Measurements from ENCODE around the gene IL10RA.

IL10RA gene

GRCh38 chr11:118008271-118008911, 22.2 kb downstream of the IL10RA start:
- no peak for DNase-seq

DNA sequence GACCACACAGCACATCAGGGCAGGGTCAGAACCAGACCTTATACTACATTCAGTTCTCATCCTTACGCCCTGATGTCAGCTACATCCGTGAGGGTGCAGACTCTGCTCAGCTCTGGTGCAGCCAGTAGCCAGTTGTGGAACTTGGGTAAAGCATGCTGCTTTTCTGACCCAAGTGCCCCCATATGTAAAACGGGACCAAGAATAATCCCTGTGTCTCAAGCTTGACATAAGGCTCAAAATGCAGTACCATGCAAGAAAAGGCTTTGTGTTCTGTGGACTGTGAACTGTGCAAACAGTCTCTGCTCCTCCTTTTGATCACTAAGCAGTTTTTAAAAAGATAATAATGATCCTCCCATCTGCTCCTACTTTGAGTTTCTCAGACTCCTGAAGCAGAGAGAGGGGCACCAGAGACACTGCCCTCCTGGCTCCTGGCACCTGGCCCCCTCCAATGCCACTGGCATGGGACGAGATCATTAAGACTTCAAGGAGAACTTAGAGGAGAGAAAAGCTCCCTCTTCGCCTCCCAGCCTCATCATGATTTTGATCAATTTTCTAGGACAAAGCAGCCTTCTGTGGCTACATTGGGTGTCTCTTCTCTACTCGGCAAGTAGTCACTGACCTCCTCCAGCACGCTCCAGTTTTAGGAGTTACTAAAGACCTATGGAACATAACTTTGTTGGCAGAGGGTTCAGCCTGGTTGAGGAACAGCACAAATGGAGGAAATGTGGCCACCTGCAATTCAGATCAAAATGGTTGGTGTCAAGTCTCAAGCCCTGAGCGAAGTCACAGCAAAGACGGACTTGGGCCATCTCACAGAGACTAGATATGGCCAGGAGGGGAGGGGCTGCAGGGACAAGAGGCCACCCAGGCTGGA, 23.9 kb downstream of the IL10RA start:
- DNase-seq, result no peak

DNA sequence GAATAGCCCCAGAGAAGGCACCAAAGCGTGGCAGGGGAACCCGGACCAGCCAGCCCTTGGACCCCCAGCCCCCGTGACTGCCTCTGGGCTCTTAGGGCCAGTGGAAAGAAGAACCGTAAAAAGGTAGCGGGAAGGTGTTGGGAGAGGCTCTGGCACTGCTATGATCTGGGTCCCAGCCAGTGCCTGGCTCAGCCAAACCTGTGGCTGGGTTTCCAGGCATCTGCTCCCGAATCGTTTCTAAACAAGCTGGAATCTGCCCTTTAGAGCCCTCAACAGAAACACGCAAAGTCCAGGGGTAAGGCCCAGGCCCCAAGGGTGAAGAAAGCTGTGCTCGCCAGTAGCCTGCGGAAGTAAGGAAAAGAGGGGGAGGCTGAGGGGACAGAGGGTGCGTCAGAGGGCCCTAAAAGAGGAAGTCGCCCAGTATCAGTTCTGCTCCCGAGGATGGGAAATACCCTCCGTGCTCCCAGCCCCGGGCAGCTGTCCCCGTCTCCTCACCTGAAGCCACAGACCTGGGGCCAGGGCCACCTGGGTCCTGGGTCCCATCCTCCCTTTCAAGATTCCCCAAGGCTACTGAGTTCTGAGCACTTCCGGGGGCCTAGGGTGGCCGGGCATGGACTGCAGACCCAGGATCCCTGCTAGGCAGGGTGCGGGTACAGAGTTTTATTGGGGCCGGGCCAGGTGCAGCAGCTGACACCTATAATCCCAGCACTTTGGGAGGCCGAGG, 24.7 kb downstream of the IL10RA start:
- no peak for DNase-seq

DNA sequence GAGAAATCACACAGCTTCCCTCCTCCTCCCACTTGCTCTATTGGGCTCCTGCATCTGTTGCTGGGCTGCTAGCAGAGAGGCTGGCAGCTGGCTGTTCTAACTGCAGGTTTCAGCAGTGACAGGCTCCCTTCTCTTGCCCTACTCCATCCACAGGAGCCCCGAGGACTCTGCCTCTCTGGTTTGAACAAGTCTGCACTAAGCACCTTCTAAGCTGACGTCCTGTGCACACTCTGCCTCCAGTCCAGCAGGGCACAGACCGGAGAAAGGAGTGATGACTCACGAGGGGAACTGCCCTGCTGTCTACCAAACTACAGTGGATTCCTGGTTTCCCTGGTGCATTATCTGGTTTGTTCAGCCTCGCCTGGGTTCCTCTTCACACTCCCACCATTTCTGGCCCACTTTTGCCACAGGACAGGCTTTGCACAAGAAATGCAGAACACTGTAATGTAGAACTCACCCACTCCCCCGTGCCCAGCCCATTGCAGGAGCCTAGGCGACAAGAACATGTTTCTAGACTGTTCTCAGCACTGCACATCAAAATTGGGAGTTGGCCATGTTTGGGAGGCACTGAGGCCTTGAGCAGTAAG, 26.0 kb downstream of the IL10RA start:
- DNase-seq, result no peak

DNA sequence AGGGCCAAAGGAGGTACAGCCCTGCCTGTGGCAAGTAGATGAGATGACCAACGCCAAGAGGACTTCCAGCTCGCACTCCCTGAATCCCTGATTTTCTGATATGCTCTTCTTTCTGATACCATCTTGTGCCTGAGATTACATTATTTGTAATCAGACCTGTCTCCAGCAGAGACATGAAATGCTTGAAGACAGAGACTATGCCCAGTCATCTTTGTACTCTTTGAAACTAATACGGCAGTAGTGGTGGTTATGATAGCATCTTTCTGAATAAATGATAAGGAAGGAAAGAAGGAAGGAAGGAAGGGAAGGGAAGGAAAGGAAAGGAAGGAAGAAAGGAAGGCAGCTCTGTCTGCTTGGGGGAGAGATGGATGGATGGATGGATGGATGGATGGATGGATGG, 27.8 kb downstream of the IL10RA start:
- no peak for DNase-seq

GRCh38 chr11:118015385-118015841, 29.2 kb downstream of the IL10RA start:
- DNase-seq, result no peak

- no peak for DNase-seq
Observed at GRCh38 chr11:118016104-118016503, 29.9 kb downstream of the IL10RA start.

DNA sequence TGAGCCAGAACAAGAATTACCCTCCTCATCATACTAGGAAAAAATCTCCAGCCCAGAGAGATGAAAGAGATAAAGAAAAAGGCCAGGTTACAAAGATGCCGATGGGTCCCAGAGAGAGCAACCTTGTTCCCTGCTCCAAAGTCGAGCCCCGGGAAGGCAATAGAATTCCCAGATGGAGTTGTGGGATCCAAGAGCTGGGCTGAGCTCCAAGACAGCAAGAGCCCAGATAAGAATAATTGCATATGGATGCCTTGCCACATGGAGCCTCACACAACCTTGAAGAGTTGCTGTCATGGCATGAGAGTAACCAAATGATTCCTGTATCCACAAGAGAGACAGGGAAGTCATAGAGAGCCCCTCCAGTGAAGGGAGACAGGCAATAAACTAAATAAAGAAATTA, 30.9 kb downstream of the IL10RA start:
- DNase-seq, result no peak

GRCh38 chr11:118017631-118018315, 31.6 kb downstream of the IL10RA start:
- DNase-seq, result no peak

DNA sequence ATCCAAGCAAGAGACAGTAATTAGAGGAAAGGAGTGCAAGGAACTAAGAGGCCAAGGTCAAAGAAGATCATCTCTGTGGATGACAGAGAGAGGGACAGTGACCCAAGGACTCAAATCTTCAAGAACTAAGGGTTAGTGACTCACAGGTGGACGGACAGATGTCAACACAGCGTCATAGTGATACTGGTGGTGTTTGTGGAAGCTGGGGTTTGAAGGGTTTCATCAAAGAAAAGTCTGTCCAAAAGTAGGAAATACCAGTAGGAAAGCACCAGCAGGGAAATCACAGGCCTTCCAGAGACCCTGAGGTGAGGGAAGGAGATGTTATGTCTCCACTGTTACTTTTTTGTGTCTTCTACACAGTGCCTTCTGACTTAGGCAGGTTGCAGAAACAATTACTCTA, 32.2 kb downstream of the IL10RA start:
- DNase-seq, result no peak

DNA sequence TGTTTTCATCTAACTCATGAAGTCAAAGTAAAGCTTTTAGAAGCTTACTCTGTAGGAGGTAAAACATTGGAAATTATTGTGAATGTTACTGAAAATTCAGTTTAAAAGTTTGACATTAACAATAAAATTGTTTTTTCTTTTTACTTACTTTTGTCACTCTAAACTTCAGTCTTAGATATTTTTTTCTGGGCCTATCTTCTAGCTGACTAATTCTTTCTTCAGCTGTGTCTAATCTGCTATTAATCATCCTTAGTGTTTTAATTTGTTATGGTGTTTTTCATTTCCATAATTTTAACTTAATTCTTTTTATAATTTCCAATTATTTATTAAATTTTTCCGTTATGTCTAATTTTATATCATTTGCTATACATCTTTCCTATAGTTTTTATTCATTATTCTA, 35.0 kb downstream of the IL10RA start:
- no peak for DNase-seq

GRCh38 chr11:118027694-118028093, 41.5 kb downstream of the IL10RA start:
- DNase-seq, result no peak

DNA sequence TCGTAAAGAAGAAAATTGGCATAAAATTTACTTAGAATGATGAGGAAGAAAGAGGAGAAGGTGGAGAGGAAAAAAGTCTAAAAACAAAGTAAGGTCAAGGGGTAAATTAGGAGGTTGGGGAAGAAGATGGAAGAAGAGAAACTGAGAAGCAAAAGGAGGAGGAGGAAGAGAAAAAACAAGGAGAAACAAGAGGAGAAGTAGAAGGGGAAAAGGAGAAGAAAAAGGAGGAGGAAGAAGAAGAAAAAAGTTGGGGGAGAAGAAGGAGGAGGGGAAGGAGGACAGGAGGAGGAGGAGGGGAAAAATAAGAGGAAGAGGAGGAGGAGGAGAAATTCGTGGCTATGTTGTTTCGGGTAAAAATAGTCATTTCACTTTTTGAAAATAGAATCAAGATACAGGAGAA, 42.4 kb downstream of the IL10RA start:
- DNase-seq, result no peak

- DNase-seq, result no peak
Observed at GRCh38 chr11:118033443-118033842, 47.2 kb downstream of the IL10RA start.

DNA sequence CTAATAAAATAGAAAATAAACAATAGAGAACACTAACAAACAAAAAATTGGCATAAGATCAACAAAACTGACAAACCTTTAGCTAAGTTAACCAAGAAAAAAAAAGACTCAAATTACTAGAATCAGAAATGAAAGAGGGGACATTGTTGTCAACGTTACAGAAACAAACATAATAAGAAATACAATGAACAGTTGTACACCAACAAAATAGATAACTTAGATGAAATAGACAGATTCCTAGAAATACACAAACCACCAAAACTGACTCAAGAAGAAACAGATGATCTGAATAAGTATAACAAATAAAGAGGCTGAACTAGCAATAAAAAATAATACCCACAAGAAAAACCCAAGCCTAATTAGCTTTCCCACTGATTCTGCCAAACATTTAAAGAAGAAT, 55.9 kb downstream of the IL10RA start:
- no peak for DNase-seq

- no peak for DNase-seq
Observed at GRCh38 chr11:118042796-118043195, 56.6 kb downstream of the IL10RA start.

DNA sequence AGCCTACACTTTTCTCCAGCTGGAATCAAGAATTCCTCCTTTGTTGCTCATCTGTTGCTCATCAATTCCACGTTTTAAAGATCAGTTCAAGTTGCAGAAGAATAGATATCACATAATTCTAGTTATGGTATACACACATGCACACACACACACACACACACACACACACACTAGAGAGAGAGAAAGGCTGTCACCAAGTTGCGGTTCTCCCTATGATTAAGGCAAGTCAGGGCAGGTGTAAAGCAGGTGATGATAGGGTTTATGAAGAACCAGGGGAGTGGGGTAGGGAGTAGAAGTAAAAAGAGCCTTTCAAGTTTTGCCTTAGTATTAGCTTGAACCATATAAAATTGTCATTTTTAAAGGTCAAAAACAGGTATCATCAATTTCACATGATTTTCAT, 59.0 kb downstream of the IL10RA start:
- DNase-seq, result no peak

DNA sequence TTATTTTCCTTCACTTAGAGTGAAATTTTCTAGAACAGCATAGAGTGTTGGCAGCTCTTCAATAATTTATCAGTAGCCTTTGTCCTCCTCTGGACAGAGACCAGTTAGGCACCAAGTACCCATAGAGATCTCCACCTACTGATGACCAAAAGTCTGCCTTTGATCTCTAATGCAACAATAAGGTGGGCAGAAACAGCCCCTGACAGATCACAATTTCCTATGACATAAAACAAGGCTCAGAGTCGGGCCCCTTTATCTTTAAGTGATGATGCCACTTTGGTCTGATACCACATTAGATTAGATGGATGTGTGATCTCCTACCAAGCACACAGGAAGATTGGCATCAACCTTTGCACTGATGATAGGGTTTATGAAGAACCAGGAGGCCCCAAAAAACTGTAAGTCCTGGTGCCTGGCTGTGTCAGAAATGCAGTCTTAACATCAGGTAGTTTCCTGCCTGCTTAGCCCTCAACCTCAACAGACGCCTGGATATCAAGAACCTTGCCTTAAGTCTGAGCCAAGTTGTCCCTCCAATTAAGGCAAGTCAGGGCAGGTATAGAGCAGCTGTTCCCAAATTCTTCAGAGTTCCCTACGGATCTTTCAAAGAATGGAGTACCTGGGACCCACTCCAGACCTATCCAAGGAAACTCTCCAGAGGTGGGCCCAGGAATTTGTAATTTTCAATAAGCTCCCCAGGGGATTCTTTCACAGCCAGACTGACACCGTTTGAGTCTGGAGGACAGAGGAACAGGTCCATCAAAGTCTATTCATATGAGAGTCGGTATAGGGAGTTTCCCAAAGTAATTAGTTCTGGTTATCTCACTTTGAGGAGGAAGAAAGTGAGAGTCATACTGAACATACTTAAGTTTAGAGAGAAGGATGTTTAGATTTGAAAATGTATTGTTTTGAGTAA, 60.1 kb downstream of the IL10RA start:
- no peak for DNase-seq

DNA sequence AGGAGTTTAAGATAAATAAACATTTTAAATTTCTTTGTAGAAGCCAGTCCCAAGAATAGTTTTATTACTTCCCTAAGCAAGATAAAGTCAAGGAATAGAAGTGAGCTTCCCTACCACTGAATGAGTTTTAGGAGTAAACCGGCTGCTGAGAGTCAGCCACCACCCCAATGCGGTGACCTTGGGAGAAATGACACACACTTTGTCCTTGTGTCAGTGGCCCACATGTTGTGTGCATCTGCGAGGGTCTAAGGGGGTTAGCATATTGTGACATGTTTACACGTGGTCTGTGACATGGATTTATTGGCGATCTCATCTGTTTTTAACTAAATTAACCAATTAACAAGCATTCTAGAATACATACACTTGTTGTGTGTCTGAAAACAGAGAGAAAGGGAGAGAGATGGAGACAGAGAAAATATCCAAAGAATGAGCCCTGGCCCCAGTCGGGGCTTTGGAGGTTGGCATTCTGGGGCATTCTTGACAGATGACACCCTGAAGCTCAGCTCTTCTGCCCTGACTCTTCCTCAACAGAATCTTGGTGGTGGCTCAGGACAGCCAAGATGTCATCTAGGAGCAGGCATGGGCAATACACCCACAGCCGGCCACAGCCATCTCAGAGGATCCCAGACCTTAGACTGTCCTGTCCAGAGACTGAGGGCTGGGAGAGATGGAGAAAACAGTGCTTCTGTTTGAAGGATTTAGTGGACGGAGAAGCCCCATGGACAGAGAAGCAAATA, 60.9 kb downstream of the IL10RA start:
- no peak for DNase-seq

- no peak for DNase-seq
Observed at GRCh38 chr11:118047749-118048148, 61.6 kb downstream of the IL10RA start.
